Measurements from ENCODE around the gene METTL1.
"Not testable (repeated sequence)": the region's sequence is repeated elsewhere in the genome, so short reads cannot be mapped to it uniquely, and the experiment has no call there.

The METTL1 gene

GRCh38 chr12:57797933-57798332 is 26.0 kb upstream of the METTL1 start:
- DNase-seq (ENCODE audit: low read depth in 1 of 2, low spot score in 1 of 2) = no peak

DNA sequence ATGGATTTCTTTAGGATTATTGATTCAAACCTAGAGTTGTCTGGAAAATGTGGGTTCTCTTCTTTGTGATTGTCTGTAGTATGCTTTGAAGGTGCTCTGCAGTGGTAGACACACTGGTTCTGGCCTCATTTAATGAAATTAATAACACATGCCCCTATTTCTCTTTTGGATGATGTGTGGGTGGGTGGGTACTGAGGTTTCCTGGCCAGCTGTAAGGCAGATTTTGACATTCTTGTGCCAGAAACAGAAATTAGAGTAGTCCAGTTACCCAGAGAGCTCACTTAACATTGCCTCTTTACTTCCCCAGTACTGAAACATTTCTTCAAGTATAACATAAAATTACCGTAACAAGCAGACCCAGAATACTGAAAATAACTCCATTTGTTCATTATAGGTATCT is 25.1 kb upstream of the METTL1 start:
- no peak for DNase-seq (ENCODE audit: low read depth in 1 of 2, low spot score in 1 of 2)

DNA sequence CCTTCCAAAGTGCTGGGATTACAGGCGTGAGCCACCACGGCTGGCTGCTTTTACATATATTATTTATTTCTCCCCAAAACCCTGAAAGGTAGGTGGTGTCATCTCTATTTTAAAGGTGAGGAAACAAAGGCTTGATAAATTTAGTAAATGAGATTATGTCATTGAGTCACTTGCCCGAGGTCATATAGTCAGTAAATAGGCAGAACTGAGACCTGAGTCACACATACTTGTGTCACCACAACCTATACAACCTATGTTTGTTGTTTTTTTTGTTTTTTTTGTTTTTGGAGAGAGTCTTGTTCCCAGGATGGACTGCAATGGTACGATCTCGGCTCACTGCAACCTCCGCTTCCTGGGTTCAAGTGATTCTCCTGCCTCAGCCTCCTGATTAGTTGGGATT is 23.4 kb upstream of the METTL1 start:
- no peak for DNase-seq (ENCODE audit: low read depth in 1 of 2, low spot score in 1 of 2)

- no peak for DNase-seq (ENCODE audit: low read depth in 1 of 2, low spot score in 1 of 2)
These were observed 22.0 kb upstream of the METTL1 start for GRCh38 chr12:57793920-57794319.

GRCh38 chr12:57783861-57784260 is 12.0 kb upstream of the METTL1 start:
- no peak for DNase-seq (ENCODE audit: low read depth in 1 of 2, low spot score in 1 of 2)

- no peak for DNase-seq (ENCODE audit: low read depth in 1 of 2, low spot score in 1 of 2)
These were observed 11.5 kb upstream of the METTL1 start for GRCh38 chr12:57783466-57783801.

- DNase-seq (ENCODE audit: low read depth in 1 of 2, low spot score in 1 of 2) = peak; percentile 93 to 95
These were observed 10.9 kb upstream of the METTL1 start, which contains the start of gene TSFM for GRCh38 chr12:57782608-57783465. Gene TSFM (plus strand): TSS chr12:57782787. CDS start chr12:57782802, 15 bp downstream.

GRCh38 chr12:57782243-57782607 is 10.3 kb upstream of the METTL1 start:
- DNase-seq (ENCODE audit: low read depth in 1 of 2, low spot score in 1 of 2) = no peak

DNA sequence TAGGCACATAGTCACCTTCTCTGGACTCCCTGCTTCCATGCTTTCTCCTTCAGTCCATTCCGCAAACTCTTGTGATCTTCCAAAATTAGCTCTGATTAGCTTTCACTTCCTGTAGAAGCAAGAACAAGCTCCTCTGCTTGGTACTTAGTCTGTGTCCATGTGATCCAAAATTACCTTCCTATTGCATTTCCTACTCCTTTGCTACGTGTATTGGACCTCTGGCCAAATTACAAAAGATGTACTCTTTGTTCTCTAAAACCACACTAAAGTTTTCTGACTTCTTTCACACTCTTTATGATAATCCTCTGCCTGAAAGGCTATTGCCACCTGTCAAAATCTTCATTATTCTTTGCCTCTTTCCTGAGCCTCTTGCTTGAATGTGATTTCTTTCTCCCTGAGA is 9.9 kb upstream of the METTL1 start:
- DNase-seq (ENCODE audit: low read depth in 1 of 2, low spot score in 1 of 2) = no peak

DNA sequence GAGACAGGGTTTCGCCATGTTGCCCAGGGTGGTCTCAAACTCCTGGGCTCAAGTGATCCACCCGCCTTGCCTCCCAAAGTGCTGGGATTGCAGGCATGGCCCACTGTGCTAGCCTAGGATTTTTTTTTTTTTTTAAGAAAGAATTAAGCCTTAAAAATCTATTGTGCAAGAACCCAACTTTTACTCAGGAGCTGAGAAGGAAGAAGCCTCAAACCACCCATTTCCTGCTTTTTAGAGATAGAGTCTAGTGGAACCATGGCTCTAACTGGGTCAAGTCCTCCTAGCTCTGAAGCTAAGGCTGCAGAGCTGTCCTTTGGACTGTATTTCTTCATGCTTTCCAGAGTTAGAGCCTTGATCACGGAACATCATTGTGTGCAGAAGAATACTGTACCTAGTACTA is 9.3 kb upstream of the METTL1 start:
- DNase-seq (ENCODE audit: low read depth in 1 of 2, low spot score in 1 of 2) = no peak

GRCh38 chr12:57780284-57780897 is 8.5 kb upstream of the METTL1 start:
- DNase-seq (ENCODE audit: low read depth in 1 of 2, low spot score in 1 of 2) = no peak

DNA sequence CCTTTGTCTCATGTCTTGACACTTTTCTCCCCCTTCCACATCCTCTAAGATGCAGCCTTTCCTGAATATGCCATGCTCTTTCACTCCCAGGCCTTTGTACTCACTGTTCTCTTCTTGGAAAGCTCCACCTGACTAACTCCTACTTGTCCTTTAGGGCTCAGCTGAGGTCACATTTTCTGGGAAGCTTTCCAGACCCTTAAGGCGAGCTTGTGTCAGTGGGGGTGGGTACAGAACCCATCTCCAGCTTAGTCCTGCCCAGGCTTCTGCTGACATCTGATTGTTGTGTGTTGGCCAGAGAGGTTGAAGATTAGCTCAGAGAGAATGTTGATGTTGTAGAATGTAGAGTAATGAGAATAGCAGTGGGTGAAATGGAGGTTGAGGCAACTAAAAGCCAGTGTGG is 7.8 kb upstream of the METTL1 start:
- no peak for DNase-seq (ENCODE audit: low read depth in 1 of 2, low spot score in 1 of 2)

- no peak for DNase-seq (ENCODE audit: low read depth in 1 of 2, low spot score in 1 of 2)
These were observed 6.0 kb upstream of the METTL1 start for GRCh38 chr12:57777911-57778310.

- no peak for DNase-seq (ENCODE audit: low read depth in 1 of 2, low spot score in 1 of 2)
These were observed 5.5 kb upstream of the METTL1 start for GRCh38 chr12:57777367-57777766.

DNA sequence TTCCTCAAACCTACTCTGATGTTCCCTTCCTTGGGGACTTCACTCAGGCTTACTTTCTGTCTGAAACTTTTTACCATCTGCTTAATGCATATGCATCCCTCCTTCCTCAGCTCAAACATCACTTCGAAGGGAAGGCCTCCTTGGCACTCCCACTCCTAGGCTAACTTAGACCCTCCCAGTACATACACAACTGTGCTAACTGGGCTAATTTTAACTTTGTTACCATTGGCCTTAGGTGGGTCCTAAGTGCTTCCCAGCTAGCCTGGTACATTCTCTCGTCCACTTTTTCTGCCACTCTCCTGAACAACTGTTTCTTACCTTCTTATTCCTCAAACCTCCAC is 4.3 kb upstream of the METTL1 start:
- no peak for DNase-seq (ENCODE audit: low read depth in 1 of 2, low spot score in 1 of 2)

- no peak for DNase-seq (ENCODE audit: low read depth in 1 of 2, low spot score in 1 of 2)
These were observed 3.8 kb upstream of the METTL1 start for GRCh38 chr12:57775563-57776246.

DNA sequence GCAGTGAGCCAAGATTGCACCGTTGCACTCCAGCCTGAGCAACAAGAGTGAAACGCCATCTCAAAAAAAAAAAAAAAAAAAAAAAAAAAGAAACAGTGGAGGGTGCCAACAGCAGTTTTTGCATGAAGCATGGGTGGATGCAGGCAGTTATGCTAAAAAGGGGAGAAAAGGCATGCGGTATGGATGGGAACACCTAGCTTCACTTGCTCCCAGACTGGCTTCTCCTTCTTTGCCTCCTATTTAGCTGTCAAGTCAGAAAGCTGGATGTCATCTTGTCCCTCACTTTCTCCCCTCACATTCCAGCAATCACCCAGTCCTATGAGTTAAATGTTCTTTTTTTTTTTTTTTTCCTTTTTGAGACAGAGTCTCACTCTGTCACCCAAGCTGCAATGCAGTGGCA is 3.1 kb upstream of the METTL1 start:
- no peak for DNase-seq (ENCODE audit: low read depth in 1 of 2, low spot score in 1 of 2)

- not testable (repeated sequence) for DNase-seq (ENCODE audit: low read depth in 1 of 2, low spot score in 1 of 2)
These were observed 2.7 kb upstream of the METTL1 start for GRCh38 chr12:57774634-57775033.

GRCh38 chr12:57772429-57773322 is 771 bp upstream of the METTL1 start, which contains the start of gene EEF1AKMT3:
Gene EEF1AKMT3 (plus strand): TSS chr12:57772614. CDS start chr12:57772725, 111 bp downstream.
- no peak for DNase-seq (ENCODE audit: low read depth in 1 of 2, low spot score in 1 of 2)

DNA sequence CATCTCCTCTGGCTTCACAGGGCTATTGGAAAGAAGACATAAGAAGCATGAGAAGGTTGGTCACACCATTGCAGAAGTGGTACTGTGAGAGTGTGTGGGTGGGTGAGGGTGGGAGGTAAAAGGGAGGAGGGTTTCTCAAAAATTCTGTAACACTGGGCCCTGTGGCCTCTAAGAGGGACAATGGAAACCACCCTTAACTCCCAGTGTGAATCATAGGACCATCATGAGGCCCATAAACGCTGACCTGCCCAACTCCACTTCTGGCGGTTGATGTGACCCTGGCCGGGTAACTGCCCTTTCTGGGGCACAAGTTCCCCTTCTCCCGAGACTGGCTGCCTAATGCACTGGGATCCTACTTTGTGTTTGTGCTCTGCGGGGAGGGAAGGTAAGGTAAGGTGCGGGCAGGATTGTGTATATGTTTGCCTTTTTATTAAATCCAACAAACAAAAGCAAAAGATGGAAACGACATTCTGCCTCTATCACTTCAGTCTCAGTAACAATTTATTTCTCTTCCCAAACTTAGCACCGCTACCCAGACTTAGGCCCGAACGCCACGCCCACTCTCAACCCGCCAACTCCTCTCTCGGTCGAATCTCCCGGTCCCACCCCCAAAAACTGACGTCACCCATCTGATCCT is 551 bp downstream of the METTL1 start:
- DNase-seq (ENCODE audit: low read depth in 1 of 2, low spot score in 1 of 2) = peak; percentile 57 to 81

GRCh38 chr12:57770734-57771133 is 1.2 kb downstream of the METTL1 start:
- DNase-seq (ENCODE audit: low read depth in 1 of 2, low spot score in 1 of 2) = no peak

Measured in stimulated activated CD4-positive, alpha-beta T cell treated with anti-CD3 and anti-CD28 coated beads, Interleukin-15, amount 100 ng/mL, for 1 hour (primary cell).